Left lobe of liver (tissue), 2 donors: ENCODE results near the gene TEAD3. TPM values are rescaled to one million over a fixed set of nuclear protein-coding genes. Genes with fewer than 3 reads are reported as not detected.
"Not testable (repeated sequence)": the region's sequence is repeated elsewhere in the genome, so short reads cannot be mapped to it uniquely, and the experiment has no call there.

ENCODE experiments used
- ATAC-seq: fragments of 200-7000 bp; cut with Tn5 transposase; one replicate; pipeline ENCODE4 v1.9.1; 2020; ENCODE audit warnings: mild to moderate bottlenecking, moderate library complexity
- DNase-seq: peaks from one replicate; pipeline ENCODE4 v3.0.0-alpha.2; 2020; ENCODE audit warnings: low spot score
- total RNA-seq: library from RNA; stranded (reverse); gene quantifications from one replicate; pipeline ENCODE4 v1.2.1, GENCODE V29; 2021
- donor health status: DM: no; HTN: no; CAD: no; lungs with moderate emphysema.
- donor health status: DM: no; HTN: yes; CAD: no.

TEAD3 gene
- total RNA-seq: 6.3 TPM

- peak; percentile 69 for DNase-seq
- ATAC-seq: peak; percentile 74
Measured at GRCh38 chr6:35496841-35497570, at the start of gene TEAD3. Gene TEAD3 (minus strand): TSS chr6:35497079.

DNA sequence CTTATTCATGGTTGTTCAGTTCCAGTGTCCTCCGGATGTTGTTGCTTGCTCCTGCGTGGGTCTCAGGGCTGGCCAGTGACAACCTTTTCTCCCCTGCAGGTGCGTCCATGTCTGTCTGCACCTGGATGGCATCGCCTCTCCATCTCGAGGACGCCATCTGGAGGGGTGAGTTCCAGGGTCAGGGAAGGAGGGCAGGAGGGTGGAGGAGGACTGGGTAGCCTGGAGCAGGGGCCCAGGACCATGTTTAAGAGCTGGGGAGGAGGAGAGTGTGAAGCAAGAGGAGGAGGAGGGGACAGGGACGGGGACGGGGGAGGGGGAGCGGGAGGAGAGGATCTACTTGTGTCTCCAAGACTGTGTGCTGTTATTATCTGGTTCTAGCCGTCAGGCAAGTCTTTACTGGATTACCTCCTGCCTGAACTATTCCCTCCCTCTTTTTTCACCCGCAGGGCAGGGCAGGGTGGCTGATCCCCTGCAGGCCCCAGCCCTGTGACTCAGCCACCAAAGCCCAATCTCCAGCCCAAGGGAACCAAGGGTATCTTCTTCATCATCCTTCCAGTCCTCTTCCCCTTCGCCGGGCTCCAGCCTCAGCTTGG, 48.0 kb upstream of the TEAD3 start:
- ATAC-seq: no peak
- DNase-seq: no peak

- DNase-seq: no peak
- no peak for ATAC-seq
Measured at GRCh38 chr6:35543459-35544193, 46.7 kb upstream of the TEAD3 start.

GRCh38 chr6:35541836-35542235, 45.0 kb upstream of the TEAD3 start:
- no peak for ATAC-seq
- DNase-seq: no peak

DNA sequence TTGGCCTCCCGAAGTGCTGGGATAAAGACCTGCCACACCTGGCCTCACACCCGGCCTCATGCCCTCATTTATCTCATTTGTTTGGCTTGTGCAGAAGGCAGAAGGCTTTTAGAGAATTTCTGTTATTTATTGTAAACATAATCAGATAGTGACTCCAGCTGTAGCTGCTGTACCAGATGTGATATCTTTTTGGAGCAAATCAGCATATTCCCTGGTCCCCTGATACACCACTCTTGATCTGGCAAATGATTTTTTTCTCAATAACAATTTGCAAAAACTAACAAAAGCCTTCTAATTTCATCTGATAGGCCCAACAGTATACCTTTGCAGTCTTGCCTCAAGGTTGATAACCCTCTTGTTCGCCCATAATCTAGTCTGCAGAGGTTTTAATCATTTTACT, 42.3 kb upstream of the TEAD3 start:
- DNase-seq: no peak
- no peak for ATAC-seq

GRCh38 chr6:35535847-35536246, 39.0 kb upstream of the TEAD3 start:
- DNase-seq, ATAC-seq: not testable (repeated sequence)

- ATAC-seq: no peak
- DNase-seq: no peak
Measured at GRCh38 chr6:35534407-35535170, 37.7 kb upstream of the TEAD3 start.

DNA sequence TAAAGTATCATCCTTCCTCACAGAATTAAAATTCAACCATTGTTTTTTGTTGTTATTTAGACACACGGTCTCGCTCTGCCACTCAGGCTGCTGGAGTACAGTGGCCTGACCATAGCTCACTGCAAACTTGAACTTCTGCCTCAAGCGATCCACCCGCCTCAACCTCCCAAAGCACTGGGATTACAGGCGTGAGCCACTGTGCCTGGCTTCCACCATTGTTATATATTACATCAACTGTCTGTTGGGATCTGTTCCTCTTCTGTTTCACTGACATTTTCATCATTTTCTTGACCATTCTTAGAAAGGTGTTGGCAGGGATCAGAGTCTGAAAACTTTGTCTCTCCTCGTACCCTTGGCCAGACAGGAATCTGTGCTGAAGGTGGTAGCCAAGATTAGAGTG, 37.1 kb upstream of the TEAD3 start:
- DNase-seq (no peak), ATAC-seq (no peak)

DNA sequence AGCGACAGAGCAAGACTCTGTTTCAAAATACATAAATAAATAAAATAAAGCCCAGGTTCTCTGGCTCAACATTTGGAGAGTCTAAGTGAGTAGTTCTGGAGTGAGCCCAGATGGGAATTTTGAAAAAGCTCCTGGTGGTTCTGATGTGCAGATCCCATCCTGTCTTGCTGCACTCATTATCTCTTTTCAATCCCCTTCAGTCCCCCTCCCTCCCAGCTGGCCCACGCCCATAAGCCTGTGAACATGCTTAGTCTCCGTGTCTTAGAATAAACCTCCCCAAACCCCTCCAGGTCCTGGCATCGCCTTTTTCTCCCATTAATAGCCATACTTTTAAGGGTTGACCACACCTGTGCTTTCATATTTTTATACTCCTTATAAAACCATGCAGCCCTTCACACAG, 35.2 kb upstream of the TEAD3 start:
- DNase-seq: no peak
- ATAC-seq: no peak

DNA sequence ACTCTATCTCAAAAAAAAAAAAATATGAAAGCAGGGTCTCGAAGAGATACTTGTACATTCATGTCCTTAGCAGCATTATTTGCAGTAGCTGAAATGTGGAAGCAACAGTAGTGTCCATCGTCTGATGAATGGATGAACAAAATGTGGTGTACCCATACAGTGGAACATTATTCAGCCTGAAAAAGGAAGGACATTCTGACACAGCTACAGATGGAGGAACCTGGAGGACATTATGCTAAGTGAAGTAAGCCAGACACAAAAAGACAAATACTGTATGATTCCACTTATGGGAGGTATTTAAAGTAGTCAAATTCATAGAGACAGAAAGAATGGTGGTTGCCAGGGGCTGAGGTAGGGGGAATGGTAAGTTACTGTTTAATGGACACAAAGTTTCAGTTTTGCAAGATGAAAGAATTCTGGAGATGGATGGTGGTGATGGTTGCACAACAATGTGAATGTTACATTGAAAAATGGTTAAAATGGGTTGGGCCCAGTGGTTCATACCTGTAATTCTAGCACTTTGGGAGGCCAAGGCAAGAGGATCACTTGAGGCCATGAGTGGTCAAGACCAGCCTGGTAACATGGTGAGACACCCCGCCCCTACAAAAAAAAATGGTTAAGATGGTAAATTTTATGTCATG, 27.6 kb upstream of the TEAD3 start:
- ATAC-seq: no peak

DNA sequence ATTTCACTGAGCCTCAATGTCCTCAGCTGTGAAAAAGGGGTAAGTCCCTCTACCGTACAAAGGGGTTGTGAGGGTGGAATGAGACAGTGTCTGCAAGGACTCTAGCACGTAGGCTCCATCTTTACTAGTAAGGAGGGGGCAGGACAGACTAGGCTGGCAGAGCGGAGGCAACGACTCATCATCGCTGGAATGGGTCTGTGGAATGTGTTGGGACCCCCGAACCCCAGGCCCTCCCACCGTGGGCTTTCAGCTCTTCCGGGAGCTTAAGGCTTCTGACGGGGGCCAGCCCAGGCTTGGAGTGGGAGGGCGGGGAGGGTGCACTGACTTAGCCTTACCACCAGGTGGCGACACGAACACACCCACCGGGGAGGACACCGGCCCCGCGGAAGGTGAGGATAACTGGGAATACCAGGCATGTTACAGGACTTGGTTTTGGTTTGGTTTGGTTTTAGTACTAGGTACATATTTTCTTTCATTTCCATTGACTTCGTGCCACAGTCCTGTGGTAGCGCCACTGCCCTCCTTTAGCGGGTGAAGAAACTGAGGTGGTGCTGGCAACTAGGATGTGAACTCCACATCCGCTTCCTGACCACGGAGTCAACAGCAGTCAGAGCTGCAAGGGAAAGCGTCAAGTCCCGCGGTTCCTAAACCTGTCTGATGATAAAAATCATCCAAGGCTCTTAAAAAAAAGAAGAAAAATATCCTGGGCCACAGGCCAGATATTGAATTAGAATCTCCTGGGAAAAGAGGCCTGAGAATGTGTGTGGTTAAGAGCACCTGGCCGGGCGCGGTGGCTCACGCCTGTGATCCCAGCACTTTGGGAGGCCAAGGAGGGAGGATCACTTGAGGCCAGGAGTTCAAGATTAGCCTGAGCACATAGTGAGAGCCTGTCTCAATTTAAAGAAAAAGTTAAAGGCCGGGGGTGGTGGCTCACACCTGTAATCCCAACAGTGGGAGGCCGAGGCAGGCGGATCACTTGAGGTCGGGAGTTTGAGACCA, 26.1 kb upstream of the TEAD3 start:
- ATAC-seq: peak; percentile 99
- peak; percentile 69 for DNase-seq

More for the DNA sequence above, 27.6 kb upstream of the TEAD3 start:
- no peak for DNase-seq

DNA sequence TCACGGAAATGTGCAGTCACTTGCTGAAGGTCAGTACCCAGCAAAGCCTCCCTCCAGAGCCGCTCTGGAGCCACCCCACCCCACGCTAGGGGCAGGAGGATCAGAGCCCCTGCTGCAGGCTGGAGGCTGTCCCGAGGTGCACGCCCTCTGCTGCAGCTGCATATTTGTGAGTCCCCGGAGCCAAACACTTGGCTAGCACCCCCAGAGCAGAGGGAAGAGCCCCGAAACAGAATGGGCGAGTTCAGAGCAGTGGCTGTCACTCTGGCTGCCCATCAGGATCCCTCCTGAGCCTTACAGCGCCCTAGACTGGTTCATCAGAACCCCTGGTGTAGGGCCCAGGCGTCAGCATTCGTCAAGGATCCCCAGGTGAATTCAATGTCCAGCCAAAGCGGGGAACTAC, 25.3 kb upstream of the TEAD3 start:
- ATAC-seq (no peak), DNase-seq (no peak)

DNA sequence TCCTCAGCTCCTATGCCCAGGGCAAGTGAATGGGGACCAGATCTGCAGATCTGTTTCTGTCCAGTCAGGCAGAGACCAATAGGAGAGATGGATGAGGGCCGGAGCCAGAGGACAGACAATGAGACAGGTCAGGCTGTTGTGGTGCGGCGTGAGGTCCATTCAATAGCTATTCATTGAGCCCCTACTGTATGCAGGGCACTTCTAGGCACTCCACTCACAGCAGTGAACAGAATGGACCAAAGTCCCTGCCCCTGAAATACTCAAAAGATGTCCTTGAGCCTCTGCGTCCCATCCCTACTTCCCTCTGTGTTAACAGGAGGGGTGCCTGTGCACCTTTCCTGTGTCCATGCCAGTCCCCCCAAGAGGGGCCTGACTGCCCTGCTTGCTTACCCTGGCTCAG, 24.4 kb upstream of the TEAD3 start:
- DNase-seq (no peak), ATAC-seq (no peak)

- no peak for ATAC-seq
- no peak for DNase-seq
Measured at GRCh38 chr6:35519313-35520015, 22.6 kb upstream of the TEAD3 start.

GRCh38 chr6:35518566-35519312, 21.9 kb upstream of the TEAD3 start:
- ATAC-seq (no peak), DNase-seq (no peak)

- not testable (repeated sequence) for DNase-seq, ATAC-seq
Measured at GRCh38 chr6:35517978-35518377, 21.1 kb upstream of the TEAD3 start.

DNA sequence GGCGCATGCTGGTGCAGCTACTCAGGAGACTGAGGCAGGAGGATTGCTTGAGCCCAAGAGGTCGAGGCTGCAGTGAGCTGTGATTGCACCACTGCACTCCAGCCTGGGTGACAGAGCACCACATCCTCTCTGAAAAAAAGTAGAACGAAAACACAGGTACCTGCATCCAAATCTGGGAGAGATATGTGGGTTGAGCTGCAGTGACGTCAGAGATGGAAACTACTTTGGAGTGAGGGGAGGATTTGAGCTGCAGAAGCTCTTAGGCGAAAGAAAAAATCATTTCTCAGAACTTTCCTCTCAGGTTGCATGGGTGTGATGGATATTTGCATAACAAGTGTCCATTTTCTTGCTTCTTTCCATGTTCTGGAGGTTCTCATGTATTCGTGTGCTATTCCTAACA, 19.8 kb upstream of the TEAD3 start:
- DNase-seq: no peak
- no peak for ATAC-seq

- not testable (repeated sequence) for DNase-seq, ATAC-seq
Measured at GRCh38 chr6:35515939-35516338, 19.1 kb upstream of the TEAD3 start.
